ENCODE results near the gene PITX2.

PITX2 gene

DNA sequence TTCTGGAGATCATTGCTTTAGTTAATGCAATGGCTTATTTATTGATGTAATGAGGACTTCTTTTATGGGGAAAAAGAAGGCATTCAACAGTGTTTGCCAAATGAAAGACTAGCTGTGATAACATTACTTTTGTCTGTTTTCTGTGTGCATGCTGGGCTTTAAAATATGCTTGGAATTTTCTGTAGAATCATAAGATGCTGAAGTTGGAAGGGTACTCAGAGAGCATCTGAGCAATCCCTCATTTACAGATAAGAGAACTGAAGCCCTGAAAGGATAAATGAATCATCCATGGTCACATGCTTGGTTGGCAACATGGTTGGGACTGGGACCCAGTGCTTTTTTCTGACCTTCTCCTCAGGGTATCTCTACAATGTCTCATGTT, 31.4 kb upstream of the PITX2 start:
- TF ChIP-seq EZH2 (IDR thresholded peaks at IDR 0.05; ENCODE audit: borderline replicate concordance, low read length): no peak
- TF ChIP-seq, protein P1, sequence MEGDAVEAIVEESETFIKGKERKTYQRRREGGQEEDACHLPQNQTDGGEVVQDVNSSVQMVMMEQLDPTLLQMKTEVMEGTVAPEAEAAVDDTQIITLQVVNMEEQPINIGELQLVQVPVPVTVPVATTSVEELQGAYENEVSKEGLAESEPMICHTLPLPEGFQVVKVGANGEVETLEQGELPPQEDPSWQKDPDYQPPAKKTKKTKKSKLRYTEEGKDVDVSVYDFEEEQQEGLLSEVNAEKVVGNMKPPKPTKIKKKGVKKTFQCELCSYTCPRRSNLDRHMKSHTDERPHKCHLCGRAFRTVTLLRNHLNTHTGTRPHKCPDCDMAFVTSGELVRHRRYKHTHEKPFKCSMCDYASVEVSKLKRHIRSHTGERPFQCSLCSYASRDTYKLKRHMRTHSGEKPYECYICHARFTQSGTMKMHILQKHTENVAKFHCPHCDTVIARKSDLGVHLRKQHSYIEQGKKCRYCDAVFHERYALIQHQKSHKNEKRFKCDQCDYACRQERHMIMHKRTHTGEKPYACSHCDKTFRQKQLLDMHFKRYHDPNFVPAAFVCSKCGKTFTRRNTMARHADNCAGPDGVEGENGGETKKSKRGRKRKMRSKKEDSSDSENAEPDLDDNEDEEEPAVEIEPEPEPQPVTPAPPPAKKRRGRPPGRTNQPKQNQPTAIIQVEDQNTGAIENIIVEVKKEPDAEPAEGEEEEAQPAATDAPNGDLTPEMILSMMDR (IDR thresholded peaks at IDR 0.05; ENCODE audit: low read length): no peak
- no peak overlapping the region for H3K4me2 ChIP-seq (ENCODE audit: low read length)
- no peaks in the 10 kb centered on the region for H4K20me1 ChIP-seq (ENCODE audit: insufficient read depth, low read length)

DNA sequence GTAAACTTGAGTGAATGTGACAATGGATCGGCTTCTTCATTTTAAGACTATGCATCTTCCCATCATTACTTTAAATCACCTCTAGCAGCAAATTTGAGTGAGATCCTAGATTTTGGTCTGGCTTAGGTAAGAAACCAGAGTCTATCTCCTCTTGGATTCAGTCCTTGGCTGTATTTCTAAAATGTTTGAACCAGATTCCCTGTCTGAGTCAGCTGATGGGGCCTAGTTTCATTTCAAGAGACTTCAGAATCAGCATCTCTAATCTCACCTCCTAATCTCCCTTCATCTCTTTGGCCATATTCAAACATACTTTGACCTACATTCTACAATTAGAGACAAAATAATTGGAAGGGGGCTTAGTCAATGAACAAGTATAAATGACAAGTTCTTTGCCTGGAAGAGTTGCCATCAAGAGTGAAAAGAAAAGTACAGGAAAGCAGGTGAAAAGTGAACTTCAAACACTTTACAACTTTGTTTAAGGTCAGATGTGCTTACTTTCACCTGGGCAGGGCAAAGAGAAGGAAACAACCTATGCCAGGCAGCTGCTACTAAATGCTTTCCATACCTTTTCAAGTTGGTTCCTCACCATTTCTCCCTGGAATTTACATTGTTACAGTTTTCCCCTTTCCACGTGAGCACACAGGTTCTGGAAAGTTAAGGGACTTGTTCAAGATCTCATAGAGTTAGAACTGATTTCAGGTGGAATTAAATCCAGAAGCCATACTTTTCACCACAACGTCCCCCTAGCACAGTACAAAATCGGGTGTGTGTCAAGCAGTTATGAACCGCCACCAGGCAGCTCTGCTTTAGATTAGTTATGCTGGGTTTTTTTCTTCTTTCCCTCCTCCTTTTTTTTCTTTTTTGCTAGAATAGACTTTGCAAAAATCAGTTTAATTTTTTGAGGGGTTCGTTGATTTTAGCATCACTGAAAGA, 30.7 kb upstream of the PITX2 start:
- Histone ChIP-seq H3K4me1 (ENCODE audit: insufficient read depth, low read length, severe bottlenecking) (no peaks in the 10 kb centered on the region), H3K27me3 (ENCODE audit: insufficient read depth, low read length) (no peaks in the 10 kb centered on the region), H3K9ac (ENCODE audit: low read length) (no peak overlapping the region), H3K4me2 (ENCODE audit: low read length) (no peak overlapping the region), H3K79me2 (ENCODE audit: insufficient read depth, low read length) (no peaks in the 10 kb centered on the region), H3K36me3 (ENCODE audit: insufficient read depth, low read length) (no peaks in the 10 kb centered on the region), H3K9me2 (ENCODE audit: low read depth, low read length) (no peaks in the 10 kb centered on the region), H3K9me3 (ENCODE audit: low read length) (no peaks in the 10 kb centered on the region), H3F3A (ENCODE audit: insufficient read depth, low read length) (no peaks in the 10 kb centered on the region), H2AFZ (ENCODE audit: low read length) (no peak overlapping the region), H3K4me3 (ENCODE audit: low read depth, low read length, poor library complexity, severe bottlenecking) (no peak overlapping the region), H3K27ac (ENCODE audit: low read depth, low read length, poor library complexity, severe bottlenecking) (no peak overlapping the region), H4K20me1 (ENCODE audit: insufficient read depth, low read length) (no peaks in the 10 kb centered on the region)
- no peak for TF ChIP-seq EZH2 (IDR thresholded peaks at IDR 0.05; ENCODE audit: borderline replicate concordance, low read length)
- TF ChIP-seq, protein P1 (IDR thresholded peaks at IDR 0.05; ENCODE audit: low read length): no peak

More for the DNA sequence above, 31.4 kb upstream of the PITX2 start:
- no peaks in the 10 kb centered on the region for H3K27me3 ChIP-seq (ENCODE audit: insufficient read depth, low read length)
- H3K4me1 ChIP-seq (ENCODE audit: insufficient read depth, low read length, severe bottlenecking): no peaks in the 10 kb centered on the region
- no peak overlapping the region for H3K4me3 ChIP-seq (ENCODE audit: low read depth, low read length, poor library complexity, severe bottlenecking)
- no peaks in the 10 kb centered on the region for H3K79me2 ChIP-seq (ENCODE audit: insufficient read depth, low read length)
- no peaks in the 10 kb centered on the region for H3K9me2 ChIP-seq (ENCODE audit: low read depth, low read length)
- H3K9ac ChIP-seq (ENCODE audit: low read length): no peak overlapping the region
- H3F3A ChIP-seq (ENCODE audit: insufficient read depth, low read length): no peaks in the 10 kb centered on the region
- H2AFZ ChIP-seq (ENCODE audit: low read length): no peak overlapping the region
- no peaks in the 10 kb centered on the region for H3K36me3 ChIP-seq (ENCODE audit: insufficient read depth, low read length)
- H3K27ac ChIP-seq (ENCODE audit: low read depth, low read length, poor library complexity, severe bottlenecking): no peak overlapping the region
- H3K9me3 ChIP-seq (ENCODE audit: low read length): no peaks in the 10 kb centered on the region

DNA sequence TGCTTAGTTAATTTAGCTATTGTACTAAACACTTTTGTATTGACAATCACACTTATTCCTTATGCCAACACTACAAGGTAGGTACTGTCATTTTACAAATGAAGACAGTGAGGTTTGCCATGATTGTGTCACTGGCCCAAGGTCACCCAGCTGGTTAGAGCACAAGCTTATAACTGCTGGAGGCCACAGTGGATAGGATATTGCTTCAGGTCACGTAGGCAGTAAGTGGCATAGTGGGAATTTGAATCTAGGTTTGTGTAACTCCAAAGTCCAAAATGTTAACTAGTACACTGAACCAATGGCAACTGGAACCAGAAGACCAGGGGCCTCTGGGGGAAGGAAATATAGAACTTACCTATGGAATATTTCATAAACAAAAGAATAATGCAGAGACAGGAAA, 21.1 kb upstream of the PITX2 start:
- TF ChIP-seq, protein P1 (IDR thresholded peaks at IDR 0.05; ENCODE audit: low read length): no peak
- no peak for TF ChIP-seq EZH2 (IDR thresholded peaks at IDR 0.05; ENCODE audit: borderline replicate concordance, low read length)
- H3K9me2 ChIP-seq (ENCODE audit: low read depth, low read length): no peaks in the 10 kb centered on the region

More for the DNA sequence above, 21.1 kb upstream of the PITX2 start:
- Histone ChIP-seq H3F3A (ENCODE audit: insufficient read depth, low read length) (no peaks in the 10 kb centered on the region), H3K79me2 (ENCODE audit: insufficient read depth, low read length) (no peaks in the 10 kb centered on the region), H3K36me3 (ENCODE audit: insufficient read depth, low read length) (no peaks in the 10 kb centered on the region), H3K9me3 (ENCODE audit: low read length) (no peaks in the 10 kb centered on the region), H4K20me1 (ENCODE audit: insufficient read depth, low read length) (no peaks in the 10 kb centered on the region), H3K27me3 (ENCODE audit: insufficient read depth, low read length) (no peaks in the 10 kb centered on the region), H3K27ac (ENCODE audit: low read depth, low read length, poor library complexity, severe bottlenecking) (no peak overlapping the region), H3K4me3 (ENCODE audit: low read depth, low read length, poor library complexity, severe bottlenecking) (no peak overlapping the region), H3K9ac (ENCODE audit: low read length) (no peak overlapping the region), H2AFZ (ENCODE audit: low read length) (no peak overlapping the region), H3K4me1 (ENCODE audit: insufficient read depth, low read length, severe bottlenecking) (peaks cover 4% of the 10 kb centered on the region), H3K4me2 (ENCODE audit: low read length) (no peak overlapping the region)

All from OCI-LY1 (cell line).